PC-3 (cell line): ENCODE results near the gene NADSYN1. TPM values are rescaled to one million over a fixed set of nuclear protein-coding genes. Genes with fewer than 3 reads are reported as not detected.
"Not testable (repeated sequence)": the region's sequence is repeated elsewhere in the genome, so short reads cannot be mapped to it uniquely, and the experiment has no call there.

ENCODE experiments used
- ATAC-seq: fragments of 200-7000 bp; cut with Tn5 transposase; 2 replicates; pipeline ENCODE4 v1.9.1; 2020; ENCODE audit warnings: mild to moderate bottlenecking, moderate library complexity
- BruUV-seq: library from RNA; stranded (reverse); fragments of 400-500 nt; replicated peaks from 2 replicates; lab custom pipeline; 2021; lab: Mats Ljungman, UMichigan
- CTCF ChIA-PET: fragments of 300-600 bp; sonication (Branson Sonifier 250); formaldehyde crosslinking; loops from one replicate; lab custom pipeline; 2022; ENCODE audit warnings: antibody characterized with exemption; lab: Charles Lee
- POLR2A ChIA-PET: fragments of 300-600 bp; sonication (Branson Sonifier 250); formaldehyde crosslinking; loops from one replicate; lab custom pipeline; 2022; ENCODE audit warnings: antibody characterized with exemption; ENCODE audit not compliant: unreplicated experiment; lab: Charles Lee
- DNase-seq: peaks from one replicate; pipeline ENCODE4 v3.0.0-alpha.2; 2015
- H2AFZ ChIP-seq: fragments of 300-600 bp; sonication (generic); 2 replicates; pipeline ENCODE4 v1.6.0; 2016; ENCODE audit warnings: antibody characterized with exemption, low read length
- H3F3A ChIP-seq: fragments of 300-600 bp; sonication (generic); one replicate; pipeline ENCODE4 v1.6.0; 2017; ENCODE audit warnings: antibody characterized with exemption, low read length, control low read depth, mild to moderate bottlenecking; ENCODE audit not compliant: unreplicated experiment
- H3K27ac ChIP-seq: fragments of 300-600 bp; sonication (generic); 2 replicates; pipeline ENCODE4 v1.5.1; 2016; ENCODE audit warnings: mild to moderate bottlenecking, low read length
- H3K27me3 ChIP-seq: fragments of 300-600 bp; sonication (generic); 2 replicates; pipeline ENCODE4 v1.6.1; 2016; ENCODE audit warnings: low read length, mixed read lengths
- H3K36me3 ChIP-seq: fragments of 300-600 bp; sonication (generic); 2 replicates; pipeline ENCODE4 v1.6.1; 2016; ENCODE audit warnings: low read depth, mixed run types, low read length, mixed read lengths
- H3K4me1 ChIP-seq: fragments of 300-600 bp; sonication (generic); 2 replicates; pipeline ENCODE4 v1.5.1; 2016; ENCODE audit warnings: low read length; ENCODE audit not compliant: insufficient read depth
- H3K4me2 ChIP-seq: fragments of 300-600 bp; sonication (generic); 2 replicates; pipeline ENCODE4 v1.6.0; 2016; ENCODE audit warnings: low read length
- H3K4me3 ChIP-seq: fragments of 300-600 bp; sonication (generic); 2 replicates; pipeline ENCODE4 v1.5.1; 2016; ENCODE audit warnings: mild to moderate bottlenecking, low read length, mixed read lengths
- H3K79me2 ChIP-seq: fragments of 300-600 bp; sonication (generic); 2 replicates; pipeline ENCODE4 v1.6.1; 2017; ENCODE audit warnings: low read length, mixed read lengths
- H3K9ac ChIP-seq: fragments of 300-600 bp; sonication (generic); 2 replicates; pipeline ENCODE4 v1.6.0; 2016; ENCODE audit warnings: mild to moderate bottlenecking, low read length
- H3K9me2 ChIP-seq: fragments of 300-600 bp; sonication (generic); replicated peaks from 2 replicates; pipeline ENCODE4 v1.6.1; 2016; ENCODE audit warnings: mixed run types, low read length, mixed read lengths
- H3K9me3 ChIP-seq: fragments of 300-600 bp; sonication (generic); 2 replicates; pipeline ENCODE4 v1.6.1; 2016; ENCODE audit warnings: low read length, mixed read lengths
- H4K20me1 ChIP-seq: fragments of 300-600 bp; sonication (generic); 2 replicates; pipeline ENCODE4 v1.6.1; 2016; ENCODE audit warnings: low read length, mixed read lengths
- EZH2 ChIP-seq: fragments of 300-600 bp; sonication (generic); IDR thresholded peaks from one replicate; pipeline ENCODE4 v1.6.1; 2017; ENCODE audit warnings: antibody characterized with exemption, mild to moderate bottlenecking, low read length; ENCODE audit not compliant: unreplicated experiment
- EZH2phosphoT487 ChIP-seq: fragments of 300-600 bp; sonication (generic); IDR thresholded peaks from 2 replicates; pipeline ENCODE4 v1.6.1; 2018; ENCODE audit warnings: mild to moderate bottlenecking, antibody characterized with exemption, low read length, borderline replicate concordance
- intact Hi-C: fragments of 100-400 bp; cut with micrococcal nuclease; formaldehyde crosslinking; loops from 2 replicates; pipeline ENCODE4 v1.9.0; 2023
- total RNA-seq: library from RNA; depleted of rRNA; stranded (reverse); fragments of >200 nt; gene quantifications from 2 replicates; pipeline ENCODE4 v1.2.3, GENCODE V29; 2014
- TF ChIP-seq, protein P1 (sequence below): fragments of 300-600 bp; sonication (generic); conservative IDR thresholded peaks from 2 replicates; pipeline ENCODE4 v1.5.1; 2017; ENCODE audit warnings: antibody characterized with exemption, low read depth, mild to moderate bottlenecking, low read length

NADSYN1 gene
- total RNA-seq, 1 experiment from 2014 or later, result 64.8 TPM

DNA sequence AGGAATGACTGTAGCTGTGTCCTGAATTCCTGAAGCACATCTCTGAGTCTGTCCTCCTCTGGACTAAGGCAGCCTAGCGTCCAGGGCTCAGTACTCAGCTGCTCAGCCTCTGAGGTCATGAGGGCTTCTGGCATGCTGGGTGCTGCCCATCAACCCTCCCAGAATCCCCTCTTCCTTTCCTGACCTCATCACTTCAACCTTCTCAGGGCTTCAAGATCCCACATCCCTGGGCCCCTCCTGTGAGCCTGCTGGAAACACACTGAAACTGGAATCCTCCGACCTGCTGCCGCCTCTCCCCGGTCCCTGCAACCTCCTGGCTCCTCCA is 85.6 kb downstream of the NADSYN1 start:
- Histone ChIP-seq H3K9me2 (no peaks in the 10 kb centered on the region), H3K36me3 (no peaks in the 10 kb centered on the region), H2AFZ (no peak overlapping the region), H3K4me1 (no peaks in the 10 kb centered on the region), H3K4me3 (no peak overlapping the region), H3K27ac (no peak overlapping the region), H3K27me3 (peaks cover 11% of the 10 kb centered on the region), H3F3A (no peaks in the 10 kb centered on the region), H3K9ac (no peak overlapping the region), H3K9me3 (no peaks in the 10 kb centered on the region), H3K79me2 (no peaks in the 10 kb centered on the region), H4K20me1 (no peaks in the 10 kb centered on the region), H3K4me2 (no peak overlapping the region)
- intact Hi-C loops, result no loop called here
- POLR2A ChIA-PET, result no interaction called here
- CTCF ChIA-PET, result no interaction called here
- BruUV-seq, result no TSS peak
- DNase-seq (no peak), ATAC-seq (no peak)
- TF ChIP-seq, protein P1, sequence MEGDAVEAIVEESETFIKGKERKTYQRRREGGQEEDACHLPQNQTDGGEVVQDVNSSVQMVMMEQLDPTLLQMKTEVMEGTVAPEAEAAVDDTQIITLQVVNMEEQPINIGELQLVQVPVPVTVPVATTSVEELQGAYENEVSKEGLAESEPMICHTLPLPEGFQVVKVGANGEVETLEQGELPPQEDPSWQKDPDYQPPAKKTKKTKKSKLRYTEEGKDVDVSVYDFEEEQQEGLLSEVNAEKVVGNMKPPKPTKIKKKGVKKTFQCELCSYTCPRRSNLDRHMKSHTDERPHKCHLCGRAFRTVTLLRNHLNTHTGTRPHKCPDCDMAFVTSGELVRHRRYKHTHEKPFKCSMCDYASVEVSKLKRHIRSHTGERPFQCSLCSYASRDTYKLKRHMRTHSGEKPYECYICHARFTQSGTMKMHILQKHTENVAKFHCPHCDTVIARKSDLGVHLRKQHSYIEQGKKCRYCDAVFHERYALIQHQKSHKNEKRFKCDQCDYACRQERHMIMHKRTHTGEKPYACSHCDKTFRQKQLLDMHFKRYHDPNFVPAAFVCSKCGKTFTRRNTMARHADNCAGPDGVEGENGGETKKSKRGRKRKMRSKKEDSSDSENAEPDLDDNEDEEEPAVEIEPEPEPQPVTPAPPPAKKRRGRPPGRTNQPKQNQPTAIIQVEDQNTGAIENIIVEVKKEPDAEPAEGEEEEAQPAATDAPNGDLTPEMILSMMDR, result no peak
- TF ChIP-seq EZH2 (no peak), EZH2phosphoT487 (no peak)

DNA sequence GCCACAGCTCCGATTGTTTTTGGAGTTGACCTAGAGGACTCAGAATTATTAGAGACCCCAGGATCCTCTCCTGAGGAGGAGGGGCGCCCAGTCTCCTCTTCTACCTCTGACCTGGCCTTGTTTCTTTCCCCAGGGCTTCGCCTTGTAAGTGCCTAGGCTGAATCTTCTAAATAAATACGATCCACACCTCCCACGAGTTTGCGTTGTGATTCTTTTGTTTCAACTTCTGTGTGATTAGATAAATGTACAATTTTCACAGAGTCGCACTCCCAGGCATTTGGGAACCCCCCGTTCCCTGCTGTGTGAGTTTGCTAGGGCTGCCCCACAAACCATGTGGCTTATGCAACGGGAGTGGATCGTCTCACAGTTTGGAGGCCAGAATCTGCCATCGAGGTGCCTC is 86.0 kb downstream of the NADSYN1 start:
- no TSS peak for BruUV-seq
- Histone ChIP-seq H3K36me3 (no peaks in the 10 kb centered on the region), H3K9me2 (no peaks in the 10 kb centered on the region), H3K4me2 (no peak overlapping the region), H3K4me3 (no peak overlapping the region), H3K27me3 (peaks cover 11% of the 10 kb centered on the region), H4K20me1 (no peaks in the 10 kb centered on the region), H3K27ac (no peak overlapping the region), H3K79me2 (no peaks in the 10 kb centered on the region), H3K9me3 (no peaks in the 10 kb centered on the region), H2AFZ (no peak overlapping the region), H3K9ac (no peak overlapping the region), H3F3A (no peaks in the 10 kb centered on the region), H3K4me1 (no peaks in the 10 kb centered on the region)
- TF ChIP-seq, protein P1, result no peak
- TF ChIP-seq EZH2, result no peak
- TF ChIP-seq EZH2phosphoT487, result no peak
- DNase-seq (no peak), ATAC-seq (no peak)
- intact Hi-C loops, result no loop called here
- CTCF ChIA-PET, result no interaction called here
- POLR2A ChIA-PET, result no interaction called here

DNA sequence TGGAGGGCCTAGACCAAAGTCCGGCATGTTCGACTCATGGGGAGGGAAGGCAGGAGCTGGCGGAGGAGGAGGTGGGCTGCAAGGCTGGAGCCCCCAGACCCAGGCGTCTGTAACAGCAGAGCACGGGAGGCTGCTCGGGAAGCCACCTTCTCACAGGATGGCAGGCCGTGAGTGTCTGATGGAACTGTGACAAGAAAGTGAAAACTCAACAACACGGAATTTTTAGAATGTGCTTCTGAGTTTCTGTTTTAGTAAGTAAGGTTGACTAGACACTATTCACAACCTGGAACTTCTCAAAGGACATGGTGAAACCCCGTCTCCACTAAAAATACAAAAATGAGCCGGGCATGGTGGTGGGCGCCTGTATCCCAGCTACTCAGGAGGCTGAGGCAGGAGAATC is 87.0 kb downstream of the NADSYN1 start:
- CTCF ChIA-PET, BruUV-seq, DNase-seq: not testable (repeated sequence)

DNA sequence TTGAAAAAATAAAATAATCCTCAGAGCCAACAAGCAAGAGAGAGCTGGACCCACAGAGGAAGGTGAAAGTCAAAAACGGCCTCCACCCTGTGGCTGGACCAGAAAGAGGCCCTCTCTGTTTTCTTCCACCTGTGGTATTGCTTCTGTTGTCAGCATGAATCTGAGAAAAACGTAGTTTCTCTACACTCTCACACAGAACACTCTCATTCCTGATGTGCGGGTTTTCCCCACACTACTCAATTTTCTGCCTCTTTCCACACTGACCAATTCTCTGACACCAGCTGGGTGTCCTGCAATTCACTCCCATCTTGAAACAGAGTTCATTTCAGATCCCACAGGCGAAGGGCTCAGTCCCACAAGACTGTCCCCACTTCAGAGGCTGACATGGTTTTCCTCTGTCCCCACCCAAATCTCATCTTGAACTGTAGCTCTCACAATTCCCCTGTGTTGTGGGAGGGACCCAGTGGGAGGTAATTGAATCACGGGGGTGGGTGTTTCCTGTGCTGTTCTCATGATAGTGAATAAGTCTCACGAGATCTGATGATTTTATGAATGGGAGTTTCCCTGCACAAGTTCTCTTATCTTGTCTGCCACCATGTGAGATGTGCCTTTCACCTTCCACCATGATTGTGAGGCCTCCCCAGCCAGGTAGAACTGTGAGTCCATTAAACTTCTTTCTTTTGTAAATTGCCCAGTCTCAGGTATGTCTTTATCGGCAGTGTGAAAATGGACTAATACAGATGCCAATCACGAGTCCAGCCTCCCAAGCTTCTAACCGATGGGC is 87.7 kb downstream of the NADSYN1 start:
- DNase-seq, BruUV-seq, H3K9ac ChIP-seq, ATAC-seq, H2AFZ ChIP-seq, H3K4me1 ChIP-seq, H3K4me3 ChIP-seq, intact Hi-C loops, POLR2A ChIA-PET, H3K36me3 ChIP-seq, H3K79me2 ChIP-seq, H3K9me2 ChIP-seq, H3K4me2 ChIP-seq, H3K9me3 ChIP-seq, H3F3A ChIP-seq, H4K20me1 ChIP-seq, CTCF ChIA-PET, H3K27ac ChIP-seq: not testable (repeated sequence)
- H3K27me3 ChIP-seq, result peaks cover 21% of the 10 kb centered on the region

More for the DNA sequence above, 87.0 kb downstream of the NADSYN1 start:
- H3K4me2 ChIP-seq, H3K4me3 ChIP-seq, POLR2A ChIA-PET, H3F3A ChIP-seq, H3K9me3 ChIP-seq, H3K9ac ChIP-seq, H4K20me1 ChIP-seq, ATAC-seq, H3K27ac ChIP-seq, H3K4me1 ChIP-seq, H2AFZ ChIP-seq, H3K36me3 ChIP-seq, H3K9me2 ChIP-seq, intact Hi-C loops, H3K79me2 ChIP-seq: not testable (repeated sequence)
- H3K27me3 ChIP-seq, result peaks cover 13% of the 10 kb centered on the region
